AG09309 (cell line): ENCODE measurements around the gene COL23A1.

Experiments
- DNase-seq: peaks from one replicate; pipeline ENCODE4 v3.0.0-alpha.2; 2010; ENCODE audit warnings: low read depth
- H3K4me3 ChIP-seq: 2 replicates; pipeline ENCODE4 v1.5.1; 2011; ENCODE audit warnings: mild to moderate bottlenecking, low read depth, low read length, moderate library complexity; ENCODE audit not compliant: control insufficient read depth
- CTCF ChIP-seq: IDR thresholded peaks from 2 replicates; pipeline ENCODE4 v1.5.1; 2011; ENCODE audit warnings: mild to moderate bottlenecking, low read depth, low read length, inconsistent platforms; ENCODE audit not compliant: insufficient read depth, control insufficient read depth; ENCODE audit errors: missing control alignments

The COL23A1 gene

DNA sequence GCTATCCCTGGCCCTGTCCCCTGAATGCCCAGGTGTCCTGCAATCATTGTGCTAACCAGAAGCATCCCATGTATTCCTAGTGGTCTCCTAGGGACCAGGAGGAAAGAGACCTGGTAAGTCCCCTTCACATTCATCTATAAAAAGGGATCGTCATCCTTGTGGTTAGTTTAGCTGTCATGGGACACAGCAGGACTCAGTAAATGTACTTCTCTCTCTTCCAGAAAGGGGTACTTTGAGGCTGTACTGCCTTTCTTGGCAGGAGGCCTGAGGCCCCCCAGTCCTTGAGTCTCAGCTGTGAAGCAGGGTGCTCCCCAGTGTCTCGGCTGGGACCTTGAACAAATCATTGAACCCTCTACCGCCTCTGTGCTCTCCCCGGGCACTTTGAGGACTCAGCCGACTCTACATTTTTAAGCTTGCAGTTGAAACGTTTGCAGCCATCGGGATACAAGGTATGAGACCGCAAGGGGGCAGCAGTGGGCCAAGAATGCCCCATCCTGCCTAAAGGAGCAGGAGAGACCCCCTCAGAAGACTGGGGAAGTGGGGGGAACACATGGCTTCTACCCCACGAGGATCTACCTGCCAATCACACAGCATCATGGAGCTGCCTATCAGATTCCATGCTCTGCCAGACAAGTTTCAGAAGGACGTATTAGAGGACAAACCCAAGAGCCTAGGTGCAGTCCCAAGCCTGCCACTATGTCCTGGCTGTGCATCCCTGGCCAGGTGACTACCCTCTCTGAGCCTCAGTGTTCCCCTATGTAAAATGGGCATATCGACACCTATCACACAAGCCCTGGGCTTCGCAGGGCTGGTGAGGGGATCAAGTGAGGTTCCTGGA, 355.2 kb downstream of the COL23A1 start:
- no peak overlapping the region for H3K4me3 ChIP-seq
- no peak for DNase-seq
- peak; percentile 81 for TF ChIP-seq CTCF

- no peak for DNase-seq
- H3K4me3 ChIP-seq = no peak overlapping the region
- TF ChIP-seq CTCF = no peak
Measured at GRCh38 chr5:178234121-178234749, 356.0 kb downstream of the COL23A1 start.

- no peak for DNase-seq
- H3K4me3 ChIP-seq = peak overlapping the region; percentile 95
- TF ChIP-seq CTCF = no peak
Measured at GRCh38 chr5:178232920-178233429, 357.2 kb downstream of the COL23A1 start.

DNA sequence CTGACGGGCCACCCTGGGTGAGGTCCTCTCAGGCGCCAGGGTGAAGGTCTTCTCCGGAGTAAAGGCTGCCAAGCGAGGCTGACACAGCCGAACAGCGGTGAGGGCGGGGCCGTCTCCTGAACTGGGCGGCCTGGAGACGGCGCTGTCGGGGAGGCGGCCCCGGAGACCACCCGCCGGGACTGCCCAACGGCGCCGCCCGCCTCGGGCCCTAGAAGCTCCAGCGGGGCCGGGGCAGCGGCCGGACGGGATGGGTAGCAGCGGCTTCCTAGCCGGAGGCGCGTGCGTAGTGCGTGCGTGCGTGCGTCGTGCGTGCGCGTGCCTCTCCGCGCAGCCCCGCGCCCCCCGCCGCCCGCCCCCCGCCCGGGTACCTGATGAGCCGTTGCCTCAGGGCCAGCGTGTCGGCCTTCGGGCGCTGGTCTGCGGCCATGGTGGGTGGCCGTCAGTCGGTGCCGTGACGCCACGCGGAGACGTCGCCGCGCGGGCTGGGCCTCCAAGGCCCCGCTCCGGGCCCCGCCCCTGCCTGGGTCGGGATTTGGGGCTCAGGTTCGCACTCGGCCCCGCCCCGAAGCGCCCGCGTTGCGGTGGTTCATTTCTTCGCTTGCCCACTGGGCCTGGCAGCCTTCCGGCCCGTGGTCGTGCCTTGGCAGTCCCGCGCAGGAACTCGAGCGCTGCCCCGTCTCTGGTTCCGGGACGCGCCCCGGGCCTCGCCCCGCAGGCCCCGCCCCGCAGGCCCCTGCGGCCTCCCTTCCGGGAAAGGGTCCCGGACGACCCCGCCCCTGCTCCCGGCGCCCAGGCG, 357.9 kb downstream of the COL23A1 start, which contains the start of gene PHYKPL:
PHYKPL (minus strand) TSS at position 679 of the 796 bp plus-strand sequence; CDS start at position 427, 252 bp downstream.
- DNase-seq = no peak
- TF ChIP-seq CTCF = no peak
- H3K4me3 ChIP-seq = peak within 1 kb of the TSS; percentile 95

DNA sequence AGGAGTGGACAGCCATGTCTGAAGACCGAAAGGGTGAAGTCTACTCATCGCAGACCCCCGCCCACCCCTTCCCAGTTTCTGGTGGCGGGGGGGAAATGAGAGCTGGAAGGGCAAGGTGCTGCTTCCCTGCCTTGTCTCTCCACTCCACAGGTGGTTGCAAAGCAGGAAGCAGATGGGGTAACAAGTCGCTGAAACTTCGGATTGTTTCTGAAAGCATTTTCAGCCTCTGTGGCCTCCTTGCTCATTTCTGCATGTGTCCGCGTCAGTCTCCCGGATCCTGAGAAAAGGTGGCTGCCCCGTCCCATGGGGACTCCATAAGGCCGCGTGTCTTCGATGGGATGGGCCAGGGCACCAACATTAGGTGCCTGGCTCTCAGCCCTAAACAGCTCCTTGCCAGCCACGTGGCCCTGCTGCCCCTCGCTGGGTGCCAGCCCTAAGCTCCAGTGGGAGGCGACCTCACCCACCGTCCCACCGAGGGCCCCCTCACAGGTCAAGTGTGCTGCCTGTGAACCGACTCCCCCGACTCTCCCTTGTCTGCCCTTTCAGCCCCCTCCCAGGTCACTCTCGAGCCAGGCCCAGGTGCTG, 358.6 kb downstream of the COL23A1 start:
- TF ChIP-seq CTCF = no peak
- no peak for DNase-seq
- H3K4me3 ChIP-seq = peak overlapping the region; percentile 95
